Hematopoietic multipotent progenitor cell treated with erythropoietin and hydrocortisone succinate and interleukin-3 and kit ligand, for 15 days (in vitro differentiated cells): ENCODE data around the gene TANGO2.

Experiments
- DNase-seq: peaks from one replicate; pipeline ENCODE4 v3.0.0-alpha.2; 2015; ENCODE audit warnings: low spot score

TANGO2 gene

GRCh38 chr22:20012741-20013331 lies 8.1 kb upstream of the TANGO2 start:
- no peak for DNase-seq

GRCh38 chr22:20013382-20013871 lies 7.5 kb upstream of the TANGO2 start:
- peak; percentile 66 for DNase-seq

- DNase-seq: peak; percentile 61
These were observed 6.3 kb upstream of the TANGO2 start for GRCh38 chr22:20014526-20015186.

GRCh38 chr22:20015187-20015625 lies 5.7 kb upstream of the TANGO2 start:
- peak; percentile 40 for DNase-seq

- DNase-seq: peak; percentile 48
These were observed 4.8 kb upstream of the TANGO2 start for GRCh38 chr22:20015971-20016733.

GRCh38 chr22:20016734-20017621 lies 3.9 kb upstream of the TANGO2 start, which contains the start of gene ARVCF:
Gene ARVCF (minus strand): TSS chr22:20016823. CDS start chr22:19990794, 26,029 bp downstream.
- peak; percentile 94 for DNase-seq

GRCh38 chr22:20017622-20017958 lies 3.3 kb upstream of the TANGO2 start:
- DNase-seq: no peak

- DNase-seq: no peak
These were observed 2.9 kb upstream of the TANGO2 start for GRCh38 chr22:20018001-20018400.

- no peak for DNase-seq
These were observed 1.0 kb upstream of the TANGO2 start for GRCh38 chr22:20019661-20020532.

- DNase-seq: peak; percentile 73
These were observed 579 bp downstream of the TANGO2 start for GRCh38 chr22:20021196-20022181.

- DNase-seq: peak; percentile 64
These were observed 1.5 kb downstream of the TANGO2 start for GRCh38 chr22:20022231-20022977.

- DNase-seq: peak; percentile 41
These were observed 2.2 kb downstream of the TANGO2 start for GRCh38 chr22:20022978-20023613.

- peak; percentile 66 for DNase-seq
These were observed 3.3 kb downstream of the TANGO2 start for GRCh38 chr22:20024225-20024624.

GRCh38 chr22:20024650-20025397 lies 3.9 kb downstream of the TANGO2 start:
- DNase-seq: peak; percentile 64

GRCh38 chr22:20025401-20026203 lies 4.7 kb downstream of the TANGO2 start:
- DNase-seq: peak; percentile 97

GRCh38 chr22:20026204-20026908 lies 5.4 kb downstream of the TANGO2 start:
- peak; percentile 48 for DNase-seq
